GM13977 (cell line): ENCODE results near the gene AMBP.

Source experiments
- DNase-seq: peaks from one replicate; pipeline ENCODE4 v3.0.0; 2012; ENCODE audit warnings: low spot score
- CTCF ChIP-seq: IDR thresholded peaks from 2 replicates; pipeline ENCODE4 v1.5.1; 2012; ENCODE audit warnings: mild to moderate bottlenecking, control low read depth; ENCODE audit not compliant: insufficient read depth; ENCODE audit errors: extremely low read depth, missing control alignments
- in situ Hi-C: fragments of 300-500 bp; cut with MboI; formaldehyde crosslinking; loops from one replicate; pipeline ENCODE4 v1.12.0; 2022; ENCODE audit warnings: low sequenced_read_pairs, low pct_unique_long_range_greater_than_20kb, mixed read lengths, inconsistent platforms; ENCODE audit not compliant: unreplicated experiment

The AMBP gene

GRCh38 chr9:114057161-114057885 is 20.8 kb downstream of the AMBP start:
- TF ChIP-seq CTCF: no peak
- no peak for DNase-seq
- in situ Hi-C loops: no loop called here

- no peak for TF ChIP-seq CTCF
- no peak for DNase-seq
- in situ Hi-C loops: no loop called here
These were observed 21.6 kb downstream of the AMBP start for GRCh38 chr9:114056527-114056926.

GRCh38 chr9:114055894-114056293 is 22.2 kb downstream of the AMBP start:
- in situ Hi-C loops: no loop called here
- TF ChIP-seq CTCF: no peak
- no peak for DNase-seq

GRCh38 chr9:114055061-114055460 is 23.0 kb downstream of the AMBP start:
- TF ChIP-seq CTCF: no peak
- in situ Hi-C loops: no loop called here
- no peak for DNase-seq

- no peak for TF ChIP-seq CTCF
- in situ Hi-C loops: no loop called here
- no peak for DNase-seq
These were observed 23.9 kb downstream of the AMBP start for GRCh38 chr9:114054191-114054690.

GRCh38 chr9:114053246-114054005 is 24.7 kb downstream of the AMBP start:
- in situ Hi-C loops: no loop called here
- TF ChIP-seq CTCF: no peak
- no peak for DNase-seq
